ENCODE measurements around the gene HOXB1.

The HOXB1 gene

GRCh38 chr17:48530887-48531272 lies at the start of gene HOXB1:
Gene HOXB1, minus strand, starts transcription at chr17:48531011. Its CDS starts 107 bp downstream, at chr17:48530904.
- no peak for ATAC-seq

DNA sequence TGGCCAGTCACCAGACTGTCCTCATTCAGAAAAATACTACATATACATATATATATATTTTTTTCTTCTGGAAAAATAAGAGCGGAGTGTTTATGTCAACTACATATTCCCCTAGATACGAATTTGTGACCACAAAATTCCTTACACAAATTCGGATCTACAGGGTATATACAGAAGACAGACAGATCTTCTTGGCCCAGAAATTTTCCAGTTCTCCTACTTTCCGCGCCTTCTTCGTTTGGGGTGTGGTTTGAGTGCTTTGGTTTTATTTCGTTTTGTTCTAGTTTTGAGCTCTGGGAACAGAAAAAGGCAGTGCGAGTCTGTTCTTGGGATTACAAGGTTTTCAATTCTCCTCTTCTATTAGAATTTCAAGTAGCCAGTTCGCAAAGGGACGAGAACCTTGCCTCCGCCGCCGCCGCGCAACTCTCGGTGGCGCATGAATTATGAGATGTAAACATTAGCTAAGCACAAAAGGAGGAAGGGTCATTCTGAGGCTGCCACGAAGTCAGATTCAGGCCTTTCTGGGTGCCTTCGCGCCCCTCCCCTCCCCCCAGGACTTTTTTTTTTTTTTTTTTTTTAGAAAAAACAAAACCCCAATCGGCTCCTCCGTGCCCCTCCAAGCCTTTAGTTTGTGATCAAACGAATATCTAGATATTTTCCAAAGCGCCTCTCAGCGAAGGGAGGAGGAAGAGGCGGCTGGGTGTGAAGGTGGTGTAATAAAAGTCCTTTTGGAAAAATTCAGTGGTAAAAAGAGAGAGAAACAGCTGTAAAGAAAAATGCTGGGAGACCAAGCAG lies 49.1 kb upstream of the HOXB1 start:
- ATAC-seq: no peak

DNA sequence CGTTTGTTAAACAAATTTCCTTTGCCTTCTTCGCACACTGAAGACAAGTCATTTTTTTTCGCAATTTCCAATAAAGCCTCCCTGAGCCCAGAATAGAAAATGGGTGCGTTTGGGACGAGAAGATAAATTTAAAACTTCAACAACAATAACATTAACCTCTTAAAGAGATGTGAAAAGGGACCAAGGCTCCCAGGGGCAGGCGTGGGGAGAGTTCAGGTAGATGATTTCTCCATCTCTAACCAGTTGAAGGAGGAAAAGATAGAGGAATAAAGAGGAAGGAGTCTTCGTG lies 48.6 kb upstream of the HOXB1 start:
- ATAC-seq: no peak

- ATAC-seq: peak; percentile 42 to 49
Observed at GRCh38 chr17:48578616-48579470, 48.0 kb upstream of the HOXB1 start.

DNA sequence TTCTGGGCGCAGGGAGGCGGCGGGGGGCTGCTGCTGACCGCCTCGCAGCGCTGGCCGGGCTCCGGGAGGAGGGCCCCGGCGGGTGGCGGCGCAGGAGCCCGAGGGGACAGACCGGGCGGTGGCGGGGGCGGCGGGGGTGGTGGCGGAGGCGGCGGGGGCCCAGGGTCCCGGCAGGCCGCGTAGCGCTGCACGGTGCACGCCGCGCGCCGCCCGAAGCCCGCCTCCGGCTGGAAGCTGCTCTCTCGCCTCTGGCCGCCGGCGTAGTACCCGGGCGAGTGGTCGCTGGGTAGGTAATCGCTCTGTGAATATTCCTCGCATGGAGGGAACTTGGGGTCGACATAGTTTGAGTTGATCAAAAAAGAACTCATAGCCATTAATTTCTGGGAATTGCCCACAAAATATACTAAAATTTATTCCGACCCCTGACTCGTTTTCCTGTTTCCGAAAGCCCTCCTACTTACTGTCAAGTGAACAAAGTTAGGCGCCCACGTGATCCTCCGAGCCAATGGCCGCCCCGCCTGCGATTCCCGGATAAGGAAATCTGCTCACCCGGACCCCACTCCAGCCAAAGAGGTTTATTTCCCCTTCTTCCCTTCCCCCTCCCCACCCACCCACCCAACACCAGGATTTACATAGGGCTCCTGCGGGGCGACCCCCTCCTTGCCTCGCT lies 47.3 kb upstream of the HOXB1 start, which contains the start of gene HOXB4:
Gene HOXB4, minus strand, starts transcription at position 405 of the 670 bp plus-strand sequence. Its CDS starts 31 bp downstream, at position 374.
- peak; percentile 66 to 68 for ATAC-seq

DNA sequence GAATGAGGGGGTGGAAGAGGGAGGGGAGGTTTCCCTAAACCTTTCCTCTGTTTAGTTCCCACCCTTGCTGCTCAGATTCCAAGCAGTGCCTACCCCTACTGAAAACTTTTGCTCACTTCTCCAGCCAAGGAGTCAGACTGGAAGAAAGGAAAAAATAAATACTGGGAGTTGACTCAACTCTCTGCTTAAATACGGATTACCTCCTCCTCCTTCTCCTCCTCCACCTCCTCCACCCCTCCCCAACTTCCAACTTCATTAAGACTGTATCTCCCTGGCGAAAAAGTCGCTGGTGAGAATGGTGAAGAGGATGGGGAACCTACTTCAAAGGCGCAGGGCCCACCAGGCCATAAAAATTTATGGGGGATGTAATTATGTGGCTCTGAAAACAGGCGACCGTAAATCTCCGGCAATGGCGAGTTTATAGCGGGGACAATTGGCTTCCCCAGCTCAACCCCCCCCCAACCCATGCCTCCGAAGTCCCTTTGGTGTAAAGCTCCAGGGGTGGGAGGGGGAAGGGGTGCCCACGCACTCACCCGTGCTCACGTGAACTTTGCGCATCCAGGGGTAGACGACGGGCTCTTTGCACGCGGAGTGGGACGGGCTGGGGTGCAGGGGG lies 46.6 kb upstream of the HOXB1 start:
- ATAC-seq: peak in 1 of 2 donors; percentile 14

DNA sequence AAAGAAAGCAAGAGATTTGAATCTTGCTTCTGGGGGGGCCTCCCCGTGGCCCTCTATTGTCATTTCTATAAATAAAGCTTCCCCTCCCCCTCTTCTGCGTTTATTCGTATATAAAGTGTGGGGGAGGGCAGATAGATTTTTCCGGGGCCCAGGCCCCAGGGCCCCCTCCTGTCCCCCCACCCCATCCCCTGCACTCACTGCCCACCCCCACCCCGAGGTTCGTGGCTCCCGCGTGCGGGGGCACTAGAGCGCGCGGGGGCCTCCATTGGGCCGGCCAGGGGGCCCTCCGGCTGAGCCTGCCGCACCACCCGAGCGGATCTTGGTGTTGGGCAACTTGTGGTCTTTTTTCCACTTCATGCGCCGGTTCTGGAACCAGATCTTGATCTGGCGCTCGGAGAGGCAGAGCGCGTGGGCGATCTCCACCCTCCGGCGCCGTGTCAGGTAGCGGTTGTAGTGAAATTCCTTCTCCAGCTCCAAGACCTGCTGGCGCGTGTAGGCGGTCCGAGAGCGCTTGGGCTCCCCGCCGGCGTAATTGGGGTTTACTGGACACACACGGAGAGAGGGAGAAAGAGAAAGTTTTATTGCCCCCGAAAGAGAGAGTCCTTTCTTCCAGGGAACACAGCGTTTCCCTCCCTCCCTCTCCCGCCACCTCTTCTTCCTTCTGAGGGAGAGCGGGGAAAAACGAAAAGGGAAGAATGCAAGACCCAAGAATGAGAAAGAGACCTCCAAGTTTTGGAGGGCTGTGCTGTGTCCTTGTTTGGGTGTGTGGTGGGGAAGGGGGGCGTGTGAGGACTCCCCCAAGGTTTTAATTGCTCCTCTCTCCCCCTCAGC lies 45.9 kb upstream of the HOXB1 start:
- no peak for ATAC-seq

- ATAC-seq: no peak
Observed at GRCh38 chr17:48575673-48576478, 45.1 kb upstream of the HOXB1 start.

GRCh38 chr17:48575066-48575582 lies 44.3 kb upstream of the HOXB1 start:
- ATAC-seq: no peak

- ATAC-seq: no peak
Observed at GRCh38 chr17:48574505-48575065, 43.8 kb upstream of the HOXB1 start.

GRCh38 chr17:48571826-48572417 lies 41.1 kb upstream of the HOXB1 start:
- ATAC-seq: no peak

DNA sequence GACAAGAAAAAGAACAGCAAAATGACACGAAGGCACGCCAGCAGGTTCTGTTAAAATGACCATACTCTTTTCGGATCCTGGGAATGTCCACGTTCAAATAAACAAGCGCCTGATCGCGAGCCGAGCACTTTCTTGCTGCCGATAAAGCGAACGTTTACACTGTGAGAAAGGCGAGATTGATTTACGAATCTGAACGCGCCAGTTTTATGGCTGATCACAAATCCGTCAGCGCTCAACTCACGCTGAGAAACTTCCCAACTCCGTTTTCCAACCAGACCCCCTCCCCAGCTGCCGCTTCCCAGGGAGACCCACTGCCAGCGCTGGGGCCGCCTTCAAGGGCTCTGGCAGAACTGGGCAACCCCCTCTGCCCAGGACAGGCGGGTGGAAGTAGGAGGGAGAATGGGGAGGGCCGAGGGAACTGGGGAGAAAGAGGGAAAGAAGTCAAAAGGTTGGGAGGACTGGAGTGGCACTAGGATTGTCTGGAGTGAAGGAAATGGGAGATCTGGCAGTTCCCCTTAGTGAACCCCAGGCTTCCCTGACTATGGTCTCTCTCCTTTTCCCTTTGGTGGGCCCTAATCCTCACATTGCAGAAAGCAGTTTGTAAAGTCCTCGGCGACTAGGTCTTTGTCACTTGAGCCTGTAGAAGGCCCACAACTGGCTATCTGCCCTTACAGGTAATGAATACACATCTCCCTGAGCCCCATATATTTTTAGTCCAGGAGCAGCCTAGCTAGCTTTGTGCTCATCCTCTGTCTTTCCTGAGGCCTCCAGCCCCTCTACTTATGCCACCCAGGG lies 40.4 kb upstream of the HOXB1 start:
- no peak for ATAC-seq

GRCh38 chr17:48570325-48571023 lies 39.7 kb upstream of the HOXB1 start:
- no peak for ATAC-seq

GRCh38 chr17:48569674-48570324 lies 39.0 kb upstream of the HOXB1 start:
- ATAC-seq: no peak

GRCh38 chr17:48569240-48569582 lies 38.4 kb upstream of the HOXB1 start:
- ATAC-seq: no peak

DNA sequence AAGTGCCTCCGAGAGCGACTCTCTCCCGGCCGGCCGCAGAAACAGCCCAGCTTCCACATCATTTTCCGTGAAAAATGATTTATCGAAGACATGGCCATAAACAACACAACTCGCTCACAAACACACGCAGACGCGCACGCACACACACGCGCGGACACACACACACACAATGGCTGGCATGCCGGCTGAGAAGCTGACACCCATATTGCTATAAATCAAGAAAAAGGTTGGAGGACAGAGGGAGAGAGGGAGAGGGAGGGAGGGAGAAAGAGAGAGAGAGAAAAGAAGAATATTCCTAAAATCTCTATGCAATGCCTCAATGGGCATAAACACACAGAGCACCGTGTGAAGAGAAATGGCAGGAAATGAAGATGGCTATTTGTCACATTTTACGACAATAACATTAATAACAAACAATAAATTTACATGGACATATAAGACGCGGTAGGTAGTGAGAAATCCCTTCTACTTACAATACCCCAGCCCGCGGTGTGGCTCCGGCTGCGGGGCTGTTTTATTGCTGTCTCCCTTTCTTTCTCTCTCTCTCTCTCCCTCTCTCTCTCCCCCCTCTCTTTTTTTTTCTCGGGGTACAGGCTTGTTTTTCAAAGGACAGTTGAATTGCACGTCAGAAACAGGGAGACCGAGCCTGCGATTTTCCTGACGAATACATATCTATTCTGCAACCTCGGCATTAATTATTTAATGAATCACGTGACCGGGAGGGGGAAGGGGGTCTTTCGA lies 37.9 kb upstream of the HOXB1 start:
- no peak for ATAC-seq

GRCh38 chr17:48567646-48568354 lies 37.0 kb upstream of the HOXB1 start:
- ATAC-seq: no peak
